ENCODE data around the gene HLA-DMB.

The HLA-DMB gene

GRCh38 chr6:32906539-32906938 is 34.3 kb downstream of the HLA-DMB start:
- no peak for DNase-seq (ENCODE audit: low read depth in 1 of 2, low spot score in 1 of 2)
- H3K27ac ChIP-seq (replicated peaks) = no peak overlapping the region
- H3K4me3 ChIP-seq (replicated peaks; ENCODE audit: insufficient read depth, low read length) = no peak overlapping the region
- H3K27me3 ChIP-seq (ENCODE audit: insufficient read depth, poor library complexity, severe bottlenecking) = no peaks in the 10 kb centered on the region
- TF ChIP-seq GABPA (IDR thresholded peaks at IDR 0.05; ENCODE audit: low read depth) (no peak), SPI1 (IDR thresholded peaks at IDR 0.05; ENCODE audit: borderline replicate concordance, low read depth) (no peak), CTCF (IDR thresholded peaks at IDR 0.05; ENCODE audit: insufficient read depth, low read length) (no peak), POLR2AphosphoS5 (IDR thresholded peaks at IDR 0.05; ENCODE audit: low read depth) (no peak)
- TF ChIP-seq, protein P1, sequence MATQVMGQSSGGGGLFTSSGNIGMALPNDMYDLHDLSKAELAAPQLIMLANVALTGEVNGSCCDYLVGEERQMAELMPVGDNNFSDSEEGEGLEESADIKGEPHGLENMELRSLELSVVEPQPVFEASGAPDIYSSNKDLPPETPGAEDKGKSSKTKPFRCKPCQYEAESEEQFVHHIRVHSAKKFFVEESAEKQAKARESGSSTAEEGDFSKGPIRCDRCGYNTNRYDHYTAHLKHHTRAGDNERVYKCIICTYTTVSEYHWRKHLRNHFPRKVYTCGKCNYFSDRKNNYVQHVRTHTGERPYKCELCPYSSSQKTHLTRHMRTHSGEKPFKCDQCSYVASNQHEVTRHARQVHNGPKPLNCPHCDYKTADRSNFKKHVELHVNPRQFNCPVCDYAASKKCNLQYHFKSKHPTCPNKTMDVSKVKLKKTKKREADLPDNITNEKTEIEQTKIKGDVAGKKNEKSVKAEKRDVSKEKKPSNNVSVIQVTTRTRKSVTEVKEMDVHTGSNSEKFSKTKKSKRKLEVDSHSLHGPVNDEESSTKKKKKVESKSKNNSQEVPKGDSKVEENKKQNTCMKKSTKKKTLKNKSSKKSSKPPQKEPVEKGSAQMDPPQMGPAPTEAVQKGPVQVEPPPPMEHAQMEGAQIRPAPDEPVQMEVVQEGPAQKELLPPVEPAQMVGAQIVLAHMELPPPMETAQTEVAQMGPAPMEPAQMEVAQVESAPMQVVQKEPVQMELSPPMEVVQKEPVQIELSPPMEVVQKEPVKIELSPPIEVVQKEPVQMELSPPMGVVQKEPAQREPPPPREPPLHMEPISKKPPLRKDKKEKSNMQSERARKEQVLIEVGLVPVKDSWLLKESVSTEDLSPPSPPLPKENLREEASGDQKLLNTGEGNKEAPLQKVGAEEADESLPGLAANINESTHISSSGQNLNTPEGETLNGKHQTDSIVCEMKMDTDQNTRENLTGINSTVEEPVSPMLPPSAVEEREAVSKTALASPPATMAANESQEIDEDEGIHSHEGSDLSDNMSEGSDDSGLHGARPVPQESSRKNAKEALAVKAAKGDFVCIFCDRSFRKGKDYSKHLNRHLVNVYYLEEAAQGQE (IDR thresholded peaks at IDR 0.05; ENCODE audit: insufficient replicate concordance, low read depth) = no peak

- DNase-seq (ENCODE audit: low read depth in 1 of 2, low spot score in 1 of 2) = no peak
- Histone ChIP-seq H3K27me3 (ENCODE audit: insufficient read depth, poor library complexity, severe bottlenecking) (no peaks in the 10 kb centered on the region), H3K27ac (replicated peaks) (no peak overlapping the region), H3K4me3 (replicated peaks; ENCODE audit: insufficient read depth, low read length) (no peak overlapping the region)
- TF ChIP-seq GABPA (IDR thresholded peaks at IDR 0.05; ENCODE audit: low read depth) (no peak), POLR2AphosphoS5 (IDR thresholded peaks at IDR 0.05; ENCODE audit: low read depth) (no peak), SPI1 (IDR thresholded peaks at IDR 0.05; ENCODE audit: borderline replicate concordance, low read depth) (no peak), CTCF (IDR thresholded peaks at IDR 0.05; ENCODE audit: insufficient read depth, low read length) (no peak)
- TF ChIP-seq, protein P1 (IDR thresholded peaks at IDR 0.05; ENCODE audit: insufficient replicate concordance, low read depth) = no peak
These were observed 35.8 kb downstream of the HLA-DMB start for GRCh38 chr6:32905078-32905477.

- TF ChIP-seq GABPA (IDR thresholded peaks at IDR 0.05; ENCODE audit: low read depth) (no peak), POLR2AphosphoS5 (IDR thresholded peaks at IDR 0.05; ENCODE audit: low read depth) (no peak), CTCF (IDR thresholded peaks at IDR 0.05; ENCODE audit: insufficient read depth, low read length) (no peak), SPI1 (IDR thresholded peaks at IDR 0.05; ENCODE audit: borderline replicate concordance, low read depth) (no peak)
- TF ChIP-seq, protein P1 (IDR thresholded peaks at IDR 0.05; ENCODE audit: insufficient replicate concordance, low read depth) = no peak
- H3K27me3 ChIP-seq (ENCODE audit: insufficient read depth, poor library complexity, severe bottlenecking) = no peaks in the 10 kb centered on the region
- H3K27ac ChIP-seq (replicated peaks) = no peak overlapping the region
- DNase-seq (ENCODE audit: low read depth in 1 of 2, low spot score in 1 of 2) = no peak
- no peak overlapping the region for H3K4me3 ChIP-seq (replicated peaks; ENCODE audit: insufficient read depth, low read length)
These were observed 36.9 kb downstream of the HLA-DMB start for GRCh38 chr6:32903952-32904351.
